Ishikawa (cell line): ENCODE measurements around the gene NAGLU.

Experiments used
- CEBPB ChIP-seq: IDR thresholded peaks from 2 replicates; pipeline ENCODE4 v1.6.1; 2012
- CREB1 ChIP-seq: IDR thresholded peaks from 2 replicates; pipeline ENCODE4 v1.6.1; 2012; ENCODE audit warnings: low read depth
- EGR1 ChIP-seq: IDR thresholded peaks from 2 replicates; pipeline ENCODE4 v1.6.1; 2012
- EP300 ChIP-seq: IDR thresholded peaks from 2 replicates; pipeline ENCODE4 v1.6.1; 2012; ENCODE audit warnings: borderline replicate concordance
- FOXM1 ChIP-seq: IDR thresholded peaks from 2 replicates; pipeline ENCODE4 v1.6.1; 2012; ENCODE audit warnings: low read depth, borderline replicate concordance
- RAD21 ChIP-seq: IDR thresholded peaks from 2 replicates; pipeline ENCODE4 v1.6.1; 2012; ENCODE audit warnings: low read depth
- TAF1 ChIP-seq: IDR thresholded peaks from 2 replicates; pipeline ENCODE4 v1.6.1; 2012; ENCODE audit warnings: low read depth, mild to moderate bottlenecking
- TEAD4 ChIP-seq: IDR thresholded peaks from 2 replicates; pipeline ENCODE4 v1.6.1; 2012
- YY1 ChIP-seq: IDR thresholded peaks from 2 replicates; pipeline ENCODE4 v1.6.1; 2012; ENCODE audit warnings: low read depth
- TF ChIP-seq, protein P1 (sequence below): IDR thresholded peaks from 2 replicates; pipeline ENCODE4 v1.6.1; 2012
- TF ChIP-seq, protein P2 (sequence below): IDR thresholded peaks from 2 replicates; pipeline ENCODE4 v1.6.1; 2012; ENCODE audit warnings: low read depth, mild to moderate bottlenecking
- TF ChIP-seq, protein P3 (sequence below): IDR thresholded peaks from 2 replicates; pipeline ENCODE4 v1.6.1; 2012

DNA sequence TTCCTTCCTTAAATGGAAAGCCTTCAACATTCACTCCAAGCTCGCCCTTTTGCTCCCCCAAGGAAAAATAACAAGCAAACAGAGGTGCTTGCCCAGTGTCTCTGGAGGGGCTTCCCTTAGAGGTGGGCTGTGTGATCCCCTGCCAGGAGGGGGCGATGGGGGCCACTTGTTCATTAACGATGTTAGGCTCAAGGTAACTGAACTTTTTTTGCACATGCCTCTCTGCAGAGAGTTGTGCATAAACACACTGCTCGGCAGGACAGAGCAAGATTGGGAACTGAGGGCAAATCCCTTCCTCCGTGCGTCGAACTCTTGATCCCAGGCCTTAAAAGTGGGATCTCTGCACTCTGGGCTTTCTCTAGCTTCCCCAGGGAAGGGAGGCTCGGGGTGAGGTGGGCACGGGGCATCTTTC lies 15.5 kb upstream of the NAGLU start:
- TF ChIP-seq EP300 (no peak), RAD21 (no peak; the same call in 1 of the 2 replicates), EGR1 (no peak), CREB1 (no peak), TAF1 (no peak), YY1 (no peak), FOXM1 (no peak), CEBPB (no peak), TEAD4 (no peak)
- TF ChIP-seq, protein P1, sequence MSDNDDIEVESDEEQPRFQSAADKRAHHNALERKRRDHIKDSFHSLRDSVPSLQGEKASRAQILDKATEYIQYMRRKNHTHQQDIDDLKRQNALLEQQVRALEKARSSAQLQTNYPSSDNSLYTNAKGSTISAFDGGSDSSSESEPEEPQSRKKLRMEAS = no peak
- TF ChIP-seq, protein P2, sequence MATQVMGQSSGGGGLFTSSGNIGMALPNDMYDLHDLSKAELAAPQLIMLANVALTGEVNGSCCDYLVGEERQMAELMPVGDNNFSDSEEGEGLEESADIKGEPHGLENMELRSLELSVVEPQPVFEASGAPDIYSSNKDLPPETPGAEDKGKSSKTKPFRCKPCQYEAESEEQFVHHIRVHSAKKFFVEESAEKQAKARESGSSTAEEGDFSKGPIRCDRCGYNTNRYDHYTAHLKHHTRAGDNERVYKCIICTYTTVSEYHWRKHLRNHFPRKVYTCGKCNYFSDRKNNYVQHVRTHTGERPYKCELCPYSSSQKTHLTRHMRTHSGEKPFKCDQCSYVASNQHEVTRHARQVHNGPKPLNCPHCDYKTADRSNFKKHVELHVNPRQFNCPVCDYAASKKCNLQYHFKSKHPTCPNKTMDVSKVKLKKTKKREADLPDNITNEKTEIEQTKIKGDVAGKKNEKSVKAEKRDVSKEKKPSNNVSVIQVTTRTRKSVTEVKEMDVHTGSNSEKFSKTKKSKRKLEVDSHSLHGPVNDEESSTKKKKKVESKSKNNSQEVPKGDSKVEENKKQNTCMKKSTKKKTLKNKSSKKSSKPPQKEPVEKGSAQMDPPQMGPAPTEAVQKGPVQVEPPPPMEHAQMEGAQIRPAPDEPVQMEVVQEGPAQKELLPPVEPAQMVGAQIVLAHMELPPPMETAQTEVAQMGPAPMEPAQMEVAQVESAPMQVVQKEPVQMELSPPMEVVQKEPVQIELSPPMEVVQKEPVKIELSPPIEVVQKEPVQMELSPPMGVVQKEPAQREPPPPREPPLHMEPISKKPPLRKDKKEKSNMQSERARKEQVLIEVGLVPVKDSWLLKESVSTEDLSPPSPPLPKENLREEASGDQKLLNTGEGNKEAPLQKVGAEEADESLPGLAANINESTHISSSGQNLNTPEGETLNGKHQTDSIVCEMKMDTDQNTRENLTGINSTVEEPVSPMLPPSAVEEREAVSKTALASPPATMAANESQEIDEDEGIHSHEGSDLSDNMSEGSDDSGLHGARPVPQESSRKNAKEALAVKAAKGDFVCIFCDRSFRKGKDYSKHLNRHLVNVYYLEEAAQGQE = no peak
- TF ChIP-seq, protein P3, sequence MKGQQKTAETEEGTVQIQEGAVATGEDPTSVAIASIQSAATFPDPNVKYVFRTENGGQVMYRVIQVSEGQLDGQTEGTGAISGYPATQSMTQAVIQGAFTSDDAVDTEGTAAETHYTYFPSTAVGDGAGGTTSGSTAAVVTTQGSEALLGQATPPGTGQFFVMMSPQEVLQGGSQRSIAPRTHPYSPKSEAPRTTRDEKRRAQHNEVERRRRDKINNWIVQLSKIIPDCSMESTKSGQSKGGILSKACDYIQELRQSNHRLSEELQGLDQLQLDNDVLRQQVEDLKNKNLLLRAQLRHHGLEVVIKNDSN = no peak
